Coronary artery (tissue), 2 donors: ENCODE measurements around the gene ARID3B.
A peak's percentile ranks its signal among the peaks of the same experiment; 100 is the strongest.

Experiments
- DNase-seq: peaks from one replicate; pipeline ENCODE4 v3.0.0-alpha.2; 2017; ENCODE audit warnings: low spot score
- H3K27ac ChIP-seq, 2 donors: fragments of 200-600 bp; sonication (generic); one replicate each; pipeline ENCODE4 v1.5.1; 2016 to 2019
- H3K4me3 ChIP-seq: fragments of 200-600 bp; sonication (generic); 2 replicates; pipeline ENCODE4 v1.5.1; 2016; ENCODE audit warnings: mild to moderate bottlenecking, moderate library complexity
- CTCF ChIP-seq: fragments of 200-600 bp; sonication (generic); IDR thresholded peaks from one replicate; pipeline ENCODE4 v1.5.1; 2019; ENCODE audit warnings: antibody characterized with exemption

Gene ARID3B

GRCh38 chr15:74614744-74615507 lies 73.9 kb downstream of the ARID3B start:
- peak; percentile 91 for DNase-seq
- TF ChIP-seq CTCF, result no peak
- H3K4me3 ChIP-seq, result peak overlapping the region; percentile 97
- peak overlapping the region; percentile 98 to 99 for H3K27ac ChIP-seq

GRCh38 chr15:74615508-74616365 lies 74.7 kb downstream of the ARID3B start, which contains the start of gene CLK3:
Gene CLK3, plus strand, starts transcription at chr15:74615836. Its CDS starts 3,361 bp downstream, at chr15:74619197.
- peak within 1 kb of the TSS; percentile 98 to 99 for H3K27ac ChIP-seq
- TF ChIP-seq CTCF, result no peak
- DNase-seq, result peak; percentile 95
- H3K4me3 ChIP-seq, result peak within 1 kb of the TSS; percentile 97

- TF ChIP-seq CTCF, result no peak
- Histone ChIP-seq H3K27ac (peak overlapping the region; percentile 98 to 99), H3K4me3 (peak overlapping the region; percentile 97)
- peak; percentile 89 for DNase-seq
Observed at GRCh38 chr15:74616366-74616939, 75.4 kb downstream of the ARID3B start.

- no peak for DNase-seq
- H3K4me3 ChIP-seq, result peak overlapping the region; percentile 97
- peak overlapping the region; percentile 98 to 99 for H3K27ac ChIP-seq
- no peak for TF ChIP-seq CTCF
Observed at GRCh38 chr15:74616996-74617395, 76.0 kb downstream of the ARID3B start.

GRCh38 chr15:74618841-74619596 lies 78.0 kb downstream of the ARID3B start:
- no peak for TF ChIP-seq CTCF
- no peak for DNase-seq
- Histone ChIP-seq H3K4me3 (no peak overlapping the region), H3K27ac (no peak overlapping the region)

GRCh38 chr15:74619916-74620635 lies 79.1 kb downstream of the ARID3B start:
- Histone ChIP-seq H3K4me3 (no peak overlapping the region), H3K27ac (no peak overlapping the region)
- no peak for DNase-seq
- no peak for TF ChIP-seq CTCF
